ENCODE results near the gene PPRC1.

PPRC1 gene

GRCh38 chr10:102119417-102120141, 13.3 kb upstream of the PPRC1 start:
- peak; percentile 63 for DNase-seq

- peak; percentile 81 for DNase-seq
These were observed 12.5 kb upstream of the PPRC1 start, which contains the start of gene LDB1 for GRCh38 chr10:102120142-102120990. Gene LDB1, minus strand, starts transcription at chr10:102120368. Its CDS starts 258 bp downstream, at chr10:102120110.

- DNase-seq, result no peak
These were observed 11.7 kb upstream of the PPRC1 start for GRCh38 chr10:102120991-102121738.

GRCh38 chr10:102121739-102122372, 11.0 kb upstream of the PPRC1 start:
- DNase-seq, result no peak

GRCh38 chr10:102122450-102122849, 10.4 kb upstream of the PPRC1 start:
- DNase-seq, result no peak

GRCh38 chr10:102123223-102123622, 9.6 kb upstream of the PPRC1 start:
- DNase-seq, result no peak

- no peak for DNase-seq
These were observed 1.3 kb upstream of the PPRC1 start for GRCh38 chr10:102131286-102132170.

GRCh38 chr10:102132193-102132562, 662 bp upstream of the PPRC1 start:
- DNase-seq, result no peak

- DNase-seq, result peak; percentile 42
These were observed 744 bp downstream of the PPRC1 start for GRCh38 chr10:102133373-102134195.

GRCh38 chr10:102134416-102134815, 1.6 kb downstream of the PPRC1 start:
- no peak for DNase-seq

GRCh38 chr10:102135956-102136526, 3.2 kb downstream of the PPRC1 start:
- DNase-seq, result no peak

GRCh38 chr10:102139281-102140110, 6.7 kb downstream of the PPRC1 start:
- DNase-seq, result no peak

- no peak for DNase-seq
These were observed 7.4 kb downstream of the PPRC1 start for GRCh38 chr10:102140218-102140617.

GRCh38 chr10:102140913-102141540, 8.2 kb downstream of the PPRC1 start:
- DNase-seq, result no peak

GRCh38 chr10:102141583-102142107, 8.8 kb downstream of the PPRC1 start:
- DNase-seq, result no peak

GRCh38 chr10:102146971-102147428, 14.2 kb downstream of the PPRC1 start:
- no peak for DNase-seq

GRCh38 chr10:102147561-102147960, 14.7 kb downstream of the PPRC1 start:
- DNase-seq, result no peak

GRCh38 chr10:102148275-102148674, 15.4 kb downstream of the PPRC1 start:
- no peak for DNase-seq
